GM10847 (cell line): ENCODE results near the gene MED9.

Source experiments
- POLR2A ChIP-seq: IDR thresholded peaks from 2 replicates; pipeline ENCODE4 v1.6.1; 2011; ENCODE audit not compliant: insufficient read length; ENCODE audit errors: extremely low read depth

MED9 gene

DNA sequence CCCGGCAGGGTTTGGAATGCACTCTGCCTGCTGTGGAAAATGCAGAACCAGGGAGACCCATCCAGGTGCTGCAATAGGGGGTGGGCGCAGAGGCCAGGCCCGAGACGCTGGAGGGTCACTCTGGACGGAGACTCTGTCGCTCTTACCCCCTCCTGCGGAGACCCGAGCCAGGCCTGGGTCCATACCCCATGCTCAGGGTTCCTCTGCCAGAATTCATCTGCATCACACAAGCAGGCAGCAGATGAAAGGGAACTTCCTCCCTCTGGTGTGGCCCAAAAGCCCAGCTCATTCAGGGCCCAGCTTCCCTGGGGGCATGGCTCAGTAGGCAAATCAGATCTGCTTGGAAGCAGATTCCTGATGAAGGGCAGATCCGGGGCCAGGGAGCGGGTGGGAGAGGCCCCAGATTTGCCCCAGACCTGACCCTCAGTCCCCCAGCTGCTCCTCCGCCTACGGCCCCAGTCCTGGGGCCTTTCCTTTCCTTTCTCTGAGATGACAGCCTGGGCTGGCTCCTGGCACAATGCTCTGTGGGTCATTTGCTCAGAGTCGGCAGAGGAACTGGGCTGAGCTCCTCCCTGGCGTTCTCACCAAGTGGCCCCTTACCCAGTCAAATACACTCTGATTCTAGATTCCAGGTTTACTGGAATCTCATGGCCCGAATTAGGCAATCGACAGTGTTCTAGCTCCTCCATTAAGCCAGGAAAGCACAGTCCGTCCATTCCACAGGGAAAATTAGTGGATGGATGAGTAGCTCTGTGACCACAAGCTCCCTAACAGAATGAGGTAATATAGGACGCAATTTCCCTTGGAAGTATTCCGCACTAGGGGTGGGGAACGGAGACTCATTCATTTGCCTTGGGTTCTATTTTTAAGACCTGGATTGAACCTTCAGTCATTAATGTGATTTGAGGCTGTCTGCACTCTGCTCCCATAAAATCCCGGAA, 38.5 kb downstream of the MED9 start:
- TF ChIP-seq POLR2A, result no peak

DNA sequence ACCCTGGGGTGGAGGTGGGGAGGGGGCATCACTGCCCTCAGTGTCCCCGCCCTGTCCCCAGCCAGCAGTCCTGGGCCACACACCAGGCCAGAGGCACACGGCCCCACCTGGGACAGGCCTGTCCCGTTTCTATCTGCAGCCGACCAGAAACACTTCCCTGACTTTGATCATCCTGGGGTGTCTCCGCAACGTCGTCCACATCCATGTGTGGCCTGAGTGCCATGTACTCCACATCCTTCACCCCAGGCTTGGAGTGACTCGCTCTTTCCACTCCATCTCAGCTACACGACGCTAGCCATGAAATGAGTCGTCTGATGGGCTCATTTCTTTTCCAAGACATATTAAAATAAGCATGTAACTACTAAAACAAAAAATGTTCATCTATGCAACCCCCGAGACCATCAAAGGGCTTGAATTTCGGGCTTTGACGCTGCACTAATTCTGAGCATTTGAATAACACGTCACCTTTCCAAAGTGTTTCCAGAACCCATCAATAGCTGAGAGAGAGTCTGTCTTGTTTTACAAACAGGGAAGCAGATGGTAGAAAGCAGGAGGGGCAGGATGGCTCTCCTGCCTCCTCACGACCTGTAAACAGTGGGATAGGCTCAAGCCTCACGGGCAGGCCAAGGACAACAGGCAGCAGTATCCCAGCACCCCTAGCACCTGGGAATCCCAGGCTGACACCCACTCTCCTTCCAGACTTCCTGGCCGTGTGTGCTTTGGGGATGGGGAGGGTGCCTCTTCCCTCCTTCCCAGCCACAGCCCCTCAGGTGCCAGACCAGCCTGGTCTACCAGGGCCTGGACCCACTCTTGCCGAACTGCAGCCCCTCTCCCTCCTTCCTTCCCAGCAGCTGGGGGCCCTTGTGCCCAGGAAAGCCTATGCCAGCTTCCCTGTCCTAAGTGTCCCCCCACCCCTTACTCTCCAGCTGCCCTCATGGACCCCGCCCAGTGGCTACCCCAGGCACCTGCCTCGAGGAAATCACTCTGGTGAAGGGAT, 39.4 kb downstream of the MED9 start:
- TF ChIP-seq POLR2A, result no peak

DNA sequence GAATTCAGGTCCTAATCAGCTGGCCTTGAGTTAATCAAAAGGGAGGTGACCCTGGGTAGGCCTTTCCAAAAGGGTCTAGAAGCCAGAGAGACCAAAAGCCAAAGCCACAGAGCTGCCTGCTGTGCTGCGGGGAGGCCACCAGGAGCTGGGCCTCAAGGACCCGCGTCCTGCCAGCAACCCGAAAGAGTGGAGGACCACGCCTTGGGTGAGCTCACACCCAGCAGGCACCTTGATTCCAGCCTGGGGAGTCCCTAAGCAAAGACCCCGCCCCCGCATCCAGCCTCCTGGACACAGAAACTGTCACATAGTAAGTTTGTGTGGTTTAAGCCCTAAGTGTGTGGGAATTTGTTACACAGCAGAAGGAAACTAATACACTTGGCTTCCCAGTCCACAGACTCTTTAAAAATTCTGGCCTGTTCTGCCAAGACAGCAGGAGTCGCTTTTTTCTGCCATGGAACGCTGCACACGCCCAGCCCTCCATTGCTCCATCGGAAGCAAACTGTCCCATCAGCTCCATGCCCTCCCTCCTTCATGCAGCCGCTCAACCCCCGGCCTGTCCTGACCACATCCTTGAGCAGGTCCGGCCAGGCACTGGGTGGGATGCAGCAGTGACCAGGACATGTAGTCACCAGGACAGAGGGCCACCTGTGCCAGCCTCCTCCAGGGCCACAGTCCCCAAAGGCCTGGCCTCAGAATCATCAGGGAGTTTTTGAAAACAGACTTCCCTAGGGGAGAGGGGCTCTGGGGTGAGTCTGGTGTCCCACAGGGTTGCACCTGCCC, 40.3 kb downstream of the MED9 start:
- TF ChIP-seq POLR2A, result no peak

DNA sequence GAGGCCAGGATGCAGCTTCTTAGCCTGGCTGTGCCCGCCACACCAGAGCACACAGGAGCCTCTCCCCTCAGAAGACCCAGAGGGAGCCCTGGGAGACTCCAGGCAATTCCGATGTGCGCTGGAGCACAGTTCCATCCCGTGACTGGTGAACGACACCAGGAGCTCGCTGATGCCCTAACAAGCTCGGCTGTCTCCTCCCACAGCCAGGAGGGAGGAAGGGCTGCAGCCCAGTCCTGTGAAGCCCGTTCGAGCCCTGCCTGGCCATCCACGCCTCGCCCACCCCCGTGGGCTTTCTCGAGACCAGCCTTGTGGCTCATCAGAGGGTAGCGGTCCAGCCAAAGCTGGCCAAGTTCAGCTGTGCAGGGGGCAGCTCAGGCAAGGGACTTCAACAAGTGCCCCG, 41.2 kb downstream of the MED9 start:
- no peak for TF ChIP-seq POLR2A

DNA sequence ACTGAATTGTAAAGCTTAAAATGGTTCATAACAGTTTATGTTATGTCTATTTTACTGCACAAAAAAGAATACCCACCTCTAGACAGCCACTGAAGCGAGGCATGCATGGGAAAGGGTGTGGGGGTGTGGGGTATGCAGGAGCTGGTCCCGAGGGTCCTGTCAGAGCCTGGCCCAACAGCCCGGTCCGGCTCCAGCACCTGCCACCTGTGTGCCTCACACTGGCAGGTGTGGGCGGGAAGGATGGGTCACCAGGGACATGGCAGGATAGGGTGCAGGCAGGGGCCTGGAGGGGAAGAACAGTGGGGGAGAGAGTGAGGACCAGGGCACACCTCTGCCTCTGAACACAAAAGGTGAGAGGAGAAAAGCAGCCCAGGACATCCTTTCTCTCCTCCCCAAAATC, 42.2 kb downstream of the MED9 start:
- TF ChIP-seq POLR2A, result no peak

DNA sequence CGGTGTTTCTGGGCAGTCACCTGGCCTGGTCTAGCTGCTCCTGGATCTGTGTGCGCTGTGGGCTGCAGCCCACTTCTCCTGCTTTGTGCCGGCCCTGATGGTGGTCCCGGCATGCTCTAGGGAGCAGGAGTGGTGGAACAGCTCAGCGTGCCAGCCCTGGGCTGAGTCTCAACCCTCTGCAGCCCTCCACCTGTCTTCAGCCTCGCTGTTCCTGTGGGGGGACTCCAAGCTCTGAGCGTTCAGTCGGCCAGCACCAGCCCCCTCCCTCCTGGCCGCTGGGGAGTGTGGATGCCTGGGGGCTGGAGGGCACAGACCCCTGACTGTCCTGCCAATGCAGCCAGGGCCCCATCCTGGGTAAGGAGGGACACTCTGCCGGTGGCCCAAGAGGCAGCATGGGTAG, 43.1 kb downstream of the MED9 start:
- no peak for TF ChIP-seq POLR2A

DNA sequence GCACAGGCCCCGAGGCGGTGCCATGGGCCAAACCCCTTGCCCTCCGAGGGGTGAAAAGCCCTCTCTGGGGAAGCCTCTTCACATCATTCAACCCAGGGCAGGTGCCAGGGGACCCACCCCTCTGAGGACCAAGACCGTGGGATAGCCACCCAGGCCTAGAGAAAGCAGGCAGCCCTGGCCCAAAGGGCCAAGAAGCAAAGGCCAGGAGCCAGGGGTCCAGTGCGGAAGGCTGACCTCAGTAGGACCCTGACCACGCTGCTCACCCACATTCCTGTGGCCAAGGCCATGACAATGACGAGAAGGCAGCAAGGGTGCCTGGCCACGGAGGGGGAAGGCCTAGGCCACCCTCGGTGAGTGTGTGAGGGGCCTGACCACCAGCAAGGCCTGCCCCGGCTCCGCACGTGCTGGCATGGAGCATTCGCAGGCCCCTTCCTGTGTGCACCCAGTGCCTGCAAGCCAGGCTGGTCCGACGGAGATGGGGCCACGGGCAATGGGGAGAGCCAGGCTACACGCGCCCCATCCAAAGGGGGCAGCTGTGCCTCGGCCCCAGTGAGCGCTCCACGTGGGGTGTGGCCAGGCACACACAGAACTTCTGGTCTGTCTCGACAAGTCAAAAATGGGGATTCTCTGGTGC, 43.9 kb downstream of the MED9 start:
- TF ChIP-seq POLR2A, result no peak

DNA sequence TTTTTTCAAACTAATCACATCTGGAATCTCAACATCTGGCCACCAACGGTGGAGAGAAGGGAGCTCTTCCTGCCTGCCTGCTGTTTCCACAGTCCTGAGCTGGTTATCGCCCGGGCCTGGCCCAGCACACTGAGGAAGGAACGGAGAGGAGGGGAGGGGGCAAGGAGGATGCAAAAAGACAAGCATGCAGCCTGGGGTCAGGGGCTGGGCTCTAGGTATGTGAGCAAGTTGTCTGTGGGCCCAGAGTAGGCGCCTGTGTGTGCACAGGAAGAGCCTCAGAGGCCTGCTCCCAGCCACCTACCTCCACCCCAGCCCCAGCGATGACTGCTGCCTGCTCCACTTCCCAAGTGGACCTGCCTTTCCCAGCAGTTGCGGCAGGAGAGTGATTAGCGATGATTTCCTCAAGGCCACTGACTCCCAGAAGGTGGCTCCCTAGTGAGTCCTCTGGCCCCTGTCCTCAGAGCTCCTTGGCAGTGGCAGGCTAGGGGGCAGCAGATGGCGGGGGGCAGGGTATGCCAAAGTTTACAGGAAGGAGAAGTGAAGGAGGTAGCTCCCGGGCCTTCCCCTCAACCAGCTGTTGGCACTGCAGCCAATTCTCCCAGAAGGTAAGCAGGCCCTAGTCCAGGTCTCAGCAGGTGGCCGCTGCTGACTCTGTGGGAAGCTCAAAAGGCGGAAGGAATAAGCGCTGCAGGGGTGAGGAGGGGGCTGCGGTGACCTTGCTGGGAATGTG, 46.4 kb downstream of the MED9 start:
- no peak for TF ChIP-seq POLR2A

DNA sequence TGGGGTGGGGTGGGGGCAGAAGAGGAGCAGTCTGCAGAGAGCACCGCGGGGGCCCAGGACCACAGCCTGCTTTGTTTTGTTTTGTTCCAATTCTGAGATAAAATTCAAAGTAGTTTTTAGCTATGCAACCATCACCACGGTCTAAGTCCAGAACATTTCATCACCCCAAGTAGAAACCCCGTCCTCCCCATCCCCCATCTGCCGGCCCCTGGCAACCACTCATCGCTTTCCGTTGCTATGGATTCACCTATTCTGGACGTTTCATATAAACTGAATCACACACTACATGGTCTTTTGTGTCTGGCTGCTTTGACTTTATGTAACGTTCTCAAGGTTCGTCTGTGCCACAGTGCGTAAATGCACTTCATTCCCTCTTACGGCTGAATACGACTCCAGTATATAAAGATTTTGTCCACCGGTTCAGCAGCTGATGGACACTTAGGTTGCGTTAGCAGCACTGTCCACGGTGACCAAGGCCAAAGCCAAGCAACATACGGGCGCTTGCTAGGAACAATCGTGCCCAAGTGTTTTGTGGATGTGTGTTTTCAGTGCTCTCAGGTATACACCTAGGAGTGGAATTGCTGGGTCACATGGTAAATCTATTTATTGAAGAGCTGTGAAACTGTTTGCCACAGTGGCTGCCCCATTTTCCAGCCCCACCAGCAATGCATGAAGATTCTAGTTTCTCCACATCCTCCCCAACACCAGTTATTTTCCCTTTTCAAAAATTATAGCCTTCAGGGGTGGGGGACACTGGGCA, 47.1 kb downstream of the MED9 start:
- TF ChIP-seq POLR2A, result no peak

DNA sequence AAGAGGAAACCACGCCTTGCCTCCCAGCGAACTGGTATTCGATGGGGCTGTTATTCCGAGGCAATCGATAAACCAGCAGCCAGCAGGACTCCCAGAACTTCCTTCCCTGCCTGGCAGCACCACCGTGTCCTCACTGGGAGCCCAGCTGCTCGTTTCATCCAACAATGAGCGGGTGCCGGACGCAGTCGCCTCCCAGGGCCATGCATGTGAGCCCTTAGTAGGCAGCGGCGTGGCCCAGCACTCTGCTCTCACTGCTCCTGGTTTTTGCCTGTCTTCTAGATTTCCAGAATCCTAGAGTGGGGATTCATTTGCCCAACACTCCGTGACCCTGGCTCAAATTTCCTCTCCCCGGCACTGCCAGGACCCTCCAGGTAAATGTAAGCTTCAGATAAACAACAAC, 48.5 kb downstream of the MED9 start:
- TF ChIP-seq POLR2A, result no peak

DNA sequence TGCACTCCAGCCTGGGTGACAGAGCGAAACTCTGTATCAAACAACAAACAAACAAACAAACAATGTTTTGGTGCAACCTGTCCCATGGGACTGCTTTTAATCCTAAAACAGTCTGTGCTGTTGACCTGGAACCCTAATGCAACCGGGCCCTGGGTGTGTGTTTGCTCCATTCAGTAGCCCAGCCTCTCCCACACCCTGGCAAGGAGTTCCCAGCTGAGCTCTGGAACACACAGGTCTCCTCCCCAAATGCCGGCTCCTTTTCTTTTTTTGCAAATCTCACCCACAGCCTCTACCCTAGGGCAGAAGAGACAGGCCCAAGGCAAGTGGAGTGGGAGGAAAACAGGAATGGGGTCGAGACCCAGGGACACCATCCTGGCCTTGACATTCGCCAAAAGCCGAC, 49.2 kb downstream of the MED9 start:
- no peak for TF ChIP-seq POLR2A

DNA sequence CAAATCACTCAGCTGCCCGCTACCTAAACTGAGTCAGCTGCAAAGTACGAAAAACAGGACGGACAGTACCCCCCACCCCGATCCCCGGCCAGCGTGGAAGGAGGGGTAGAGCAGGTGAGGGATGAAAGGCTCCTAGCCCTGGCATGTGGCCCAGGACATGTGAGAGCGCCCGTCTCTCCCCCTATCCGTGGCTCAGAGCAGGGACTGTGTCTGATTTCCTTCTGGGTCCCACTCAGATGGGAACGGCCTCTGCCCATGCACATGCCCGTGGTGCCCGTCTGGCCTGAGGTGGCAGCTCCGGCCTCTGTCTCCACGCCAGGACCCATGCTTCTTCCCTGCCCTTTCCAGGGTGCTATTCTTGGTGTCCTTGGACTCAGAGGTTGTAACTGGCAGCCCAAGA, 49.6 kb downstream of the MED9 start:
- TF ChIP-seq POLR2A, result no peak

DNA sequence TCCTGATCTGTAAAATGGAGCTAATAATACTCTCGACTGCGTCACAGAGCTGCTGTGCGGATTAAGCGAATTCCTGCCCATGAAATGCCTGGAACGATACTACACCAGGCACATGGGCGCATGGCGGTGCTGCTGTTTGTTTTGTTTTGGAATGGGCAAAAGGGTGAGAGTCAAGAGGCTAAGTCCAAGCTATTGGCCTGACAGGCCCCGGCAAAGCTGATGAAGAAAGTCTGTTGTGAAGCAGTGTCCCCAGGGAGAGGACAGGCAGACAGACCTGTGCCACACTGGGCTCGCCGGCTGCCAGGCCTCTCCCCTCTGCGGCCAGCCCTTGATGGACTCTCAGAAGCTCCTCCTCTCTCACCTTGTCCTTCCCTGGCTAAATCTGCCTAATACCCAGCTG, 50.7 kb downstream of the MED9 start:
- no peak for TF ChIP-seq POLR2A

DNA sequence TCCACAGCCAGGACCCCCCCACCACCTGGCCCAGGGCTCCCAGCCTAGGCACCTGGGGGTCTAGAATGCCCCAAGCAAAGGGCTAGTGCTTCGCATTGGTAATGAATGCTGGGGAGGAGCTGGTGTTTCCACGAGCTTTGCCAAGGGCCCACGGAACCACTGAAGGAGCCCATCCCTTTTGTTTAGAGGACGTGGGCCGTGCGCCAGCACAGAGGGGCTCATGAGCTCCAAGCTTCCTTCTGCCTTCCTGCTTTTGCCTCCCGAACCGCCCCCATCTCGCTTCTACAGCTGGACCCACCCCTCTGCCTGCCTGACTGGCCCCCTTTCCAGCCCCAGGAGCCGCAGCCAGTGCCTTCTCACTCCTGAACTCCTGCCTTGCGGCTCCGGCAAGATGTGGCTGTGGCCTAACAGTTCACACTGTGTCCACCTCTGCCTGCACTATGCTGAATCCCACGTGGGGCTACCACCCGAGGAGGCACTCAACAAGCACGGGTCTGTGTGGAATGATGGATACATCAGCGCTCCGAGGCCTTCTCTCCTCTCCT, 51.2 kb downstream of the MED9 start:
- TF ChIP-seq POLR2A, result no peak
